ENCODE data around the gene TRIM45.
"Not testable (repeated sequence)": the region's sequence is repeated elsewhere in the genome, so short reads cannot be mapped to it uniquely, and the experiment has no call there.

TRIM45 gene

DNA sequence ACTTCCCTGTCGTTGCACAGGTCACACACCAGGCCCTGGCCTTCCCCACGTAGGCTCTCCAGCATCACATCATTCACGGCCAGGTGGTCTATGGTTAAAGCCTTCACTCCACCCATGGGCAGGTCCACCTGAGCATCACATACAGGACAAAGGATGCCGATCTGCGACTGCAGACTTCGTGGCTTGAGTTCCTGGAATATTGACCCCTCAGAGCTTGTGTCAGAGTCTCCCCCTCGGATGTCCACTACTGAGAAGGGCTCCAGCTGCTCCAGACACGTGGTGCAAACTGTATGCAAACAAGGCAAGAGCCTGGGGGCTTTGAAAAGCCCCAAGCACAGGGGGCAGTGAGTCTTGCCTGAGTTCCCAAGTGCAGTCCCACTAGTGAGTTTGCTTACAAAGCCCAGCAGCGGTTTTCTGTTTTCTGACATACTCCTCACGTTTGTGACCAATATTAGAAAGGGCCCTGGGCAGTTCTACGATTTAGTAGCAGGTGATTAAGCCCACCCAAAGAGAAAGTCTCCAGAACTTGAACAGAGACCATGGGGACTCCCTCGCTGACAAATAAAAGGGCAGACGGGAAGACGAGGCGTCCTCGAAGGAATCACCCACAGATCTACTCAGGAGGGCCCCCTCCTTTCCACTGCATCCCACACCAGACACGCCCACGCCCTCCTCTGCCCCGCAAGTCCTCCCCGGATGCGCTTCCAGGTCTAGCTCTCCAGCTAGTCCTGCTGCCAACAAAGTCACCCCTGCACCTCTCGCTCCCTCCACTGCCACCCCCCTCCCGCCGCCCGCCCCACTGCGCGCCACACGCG is 568 bp downstream of the TRIM45 start:
- Mint-ChIP-seq H3K27ac (no peak overlapping the region), H3K36me3 (ENCODE audit: low read depth) (no peaks in the 10 kb centered on the region), H3K4me1 (ENCODE audit: low read depth) (peaks cover 4% of the 10 kb centered on the region), H3K9me3 (no peaks in the 10 kb centered on the region), H3K4me3 (peak overlapping the region; percentile 80), H3K27me3 (ENCODE audit: low read depth) (peaks cover 16% of the 10 kb centered on the region)

- not testable (repeated sequence) for H3K4me3 Mint-ChIP-seq; H3K36me3 Mint-ChIP-seq (ENCODE audit: low read depth); H3K27ac Mint-ChIP-seq; H3K9me3 Mint-ChIP-seq; H3K4me1 Mint-ChIP-seq (ENCODE audit: low read depth)
- H3K27me3 Mint-ChIP-seq (ENCODE audit: low read depth): peaks cover 16% of the 10 kb centered on the region
Measured at GRCh38 chr1:117119144-117119543, 2.4 kb downstream of the TRIM45 start.

DNA sequence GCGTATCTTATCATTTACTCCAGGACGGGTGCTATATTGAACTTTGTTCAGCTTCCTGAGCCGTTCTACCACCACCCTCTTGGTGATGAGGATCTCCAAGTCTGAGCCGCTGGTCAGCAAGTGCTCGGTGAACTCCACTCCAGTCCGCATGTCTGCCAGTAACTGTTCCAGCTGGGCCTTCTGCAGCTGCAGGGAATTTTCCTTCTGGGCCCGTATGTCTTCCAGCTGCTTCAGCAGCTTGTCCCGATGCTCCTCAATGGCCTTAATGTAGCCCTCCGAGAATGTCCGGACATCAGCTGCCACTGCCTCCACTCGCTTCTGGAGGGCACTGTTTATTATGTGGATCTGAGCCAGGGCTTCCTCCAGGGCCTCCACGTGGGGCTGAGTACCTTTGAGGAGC is 3.4 kb downstream of the TRIM45 start:
- peaks cover 3% of the 10 kb centered on the region for H3K4me1 Mint-ChIP-seq (ENCODE audit: low read depth)
- H3K4me3 Mint-ChIP-seq: no peak overlapping the region
- no peaks in the 10 kb centered on the region for H3K9me3 Mint-ChIP-seq
- H3K27me3 Mint-ChIP-seq (ENCODE audit: low read depth): peaks cover 13% of the 10 kb centered on the region
- H3K27ac Mint-ChIP-seq: no peak overlapping the region
- no peaks in the 10 kb centered on the region for H3K36me3 Mint-ChIP-seq (ENCODE audit: low read depth)

- H3K4me3 Mint-ChIP-seq: no peak overlapping the region
Measured at GRCh38 chr1:117117697-117118096, 3.9 kb downstream of the TRIM45 start.

DNA sequence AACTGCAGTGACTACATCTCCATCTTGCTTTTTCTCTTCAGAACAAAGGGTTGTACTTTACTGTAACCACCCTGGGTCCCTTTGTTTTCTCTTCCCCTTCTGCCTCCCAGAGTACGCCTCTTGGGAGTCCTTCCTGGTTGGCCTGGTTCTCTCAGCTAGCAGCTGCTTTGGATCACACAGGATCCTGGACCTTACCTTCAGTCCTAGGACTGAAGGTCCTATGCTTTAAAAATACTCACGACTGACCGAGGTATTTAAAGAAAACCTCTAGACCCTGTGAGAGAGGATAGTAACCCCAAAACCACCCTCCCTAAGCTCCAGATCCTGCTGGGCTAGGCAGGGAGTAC is 4.8 kb downstream of the TRIM45 start:
- no peaks in the 10 kb centered on the region for H3K9me3 Mint-ChIP-seq
- peaks cover 7% of the 10 kb centered on the region for H3K27me3 Mint-ChIP-seq (ENCODE audit: low read depth)
- no peak overlapping the region for H3K4me3 Mint-ChIP-seq
- H3K27ac Mint-ChIP-seq: no peak overlapping the region
- H3K4me1 Mint-ChIP-seq (ENCODE audit: low read depth): no peaks in the 10 kb centered on the region
- no peaks in the 10 kb centered on the region for H3K36me3 Mint-ChIP-seq (ENCODE audit: low read depth)

More at GRCh38 chr1:117117697-117118096, 3.9 kb downstream of the TRIM45 start:
- Mint-ChIP-seq H3K27me3 (ENCODE audit: low read depth) (peaks cover 9% of the 10 kb centered on the region), H3K27ac (no peak overlapping the region), H3K36me3 (ENCODE audit: low read depth) (no peaks in the 10 kb centered on the region), H3K4me1 (ENCODE audit: low read depth) (peaks cover 1% of the 10 kb centered on the region), H3K9me3 (no peaks in the 10 kb centered on the region)

DNA sequence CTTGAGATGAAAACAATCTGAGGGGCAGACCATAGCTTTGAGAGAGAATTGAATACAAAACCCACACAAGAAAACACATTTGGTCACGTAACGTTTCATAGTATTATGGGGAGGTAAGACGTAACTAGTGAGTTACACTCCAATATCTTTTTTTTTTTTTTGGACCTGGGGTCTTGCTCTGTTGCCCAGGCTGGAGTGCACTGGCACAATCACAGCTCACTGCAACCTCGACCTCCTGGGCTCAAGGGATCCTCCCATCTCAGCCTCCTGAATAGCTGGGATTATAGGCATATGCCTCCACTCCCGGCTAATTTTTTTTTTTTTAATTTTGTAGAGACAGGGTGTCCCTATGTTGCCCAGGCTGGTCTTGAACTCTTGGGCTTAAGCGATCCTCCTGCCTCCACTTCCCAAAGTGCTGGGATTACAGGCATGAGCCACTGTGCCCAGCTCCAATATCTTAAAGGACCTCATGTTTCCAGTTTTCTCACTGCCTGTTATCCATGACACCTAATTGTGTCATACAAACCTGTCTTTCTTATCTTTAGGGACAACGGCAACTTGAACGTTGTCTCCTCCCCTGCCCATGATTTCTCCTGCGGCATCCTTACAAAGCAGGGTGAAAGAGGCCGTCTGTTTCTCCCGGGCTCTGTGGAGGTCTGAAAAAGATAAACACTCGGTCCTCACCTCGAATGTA is 5.3 kb downstream of the TRIM45 start:
- Mint-ChIP-seq H3K4me3 (no peak overlapping the region), H3K4me1 (ENCODE audit: low read depth) (no peaks in the 10 kb centered on the region), H3K27ac (no peak overlapping the region), H3K27me3 (ENCODE audit: low read depth) (peaks cover 7% of the 10 kb centered on the region), H3K36me3 (ENCODE audit: low read depth) (no peaks in the 10 kb centered on the region), H3K9me3 (no peaks in the 10 kb centered on the region)

DNA sequence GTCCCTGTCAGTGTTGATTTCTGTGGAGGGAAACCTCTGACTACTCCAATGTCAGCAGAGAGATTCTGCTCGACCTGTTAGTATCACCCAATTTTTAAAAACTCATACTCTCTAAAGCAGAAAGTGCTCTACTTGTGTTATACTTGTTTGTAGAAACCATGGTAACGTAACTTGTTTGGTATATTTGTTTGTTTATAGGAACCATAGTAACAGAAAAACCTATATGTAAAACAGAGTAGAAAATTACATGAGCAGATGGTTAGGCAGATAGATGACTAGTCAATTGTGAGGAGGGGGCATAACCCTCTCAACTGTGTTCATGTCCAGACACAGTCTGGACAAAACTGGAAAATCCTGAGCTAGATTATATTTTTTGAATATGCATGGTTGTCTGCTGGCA is 6.7 kb downstream of the TRIM45 start:
- Mint-ChIP-seq H3K9me3 (no peaks in the 10 kb centered on the region), H3K36me3 (ENCODE audit: low read depth) (no peaks in the 10 kb centered on the region), H3K4me3 (no peak overlapping the region), H3K27ac (no peak overlapping the region), H3K27me3 (ENCODE audit: low read depth) (no peaks in the 10 kb centered on the region), H3K4me1 (ENCODE audit: low read depth) (peaks cover 2% of the 10 kb centered on the region)

DNA sequence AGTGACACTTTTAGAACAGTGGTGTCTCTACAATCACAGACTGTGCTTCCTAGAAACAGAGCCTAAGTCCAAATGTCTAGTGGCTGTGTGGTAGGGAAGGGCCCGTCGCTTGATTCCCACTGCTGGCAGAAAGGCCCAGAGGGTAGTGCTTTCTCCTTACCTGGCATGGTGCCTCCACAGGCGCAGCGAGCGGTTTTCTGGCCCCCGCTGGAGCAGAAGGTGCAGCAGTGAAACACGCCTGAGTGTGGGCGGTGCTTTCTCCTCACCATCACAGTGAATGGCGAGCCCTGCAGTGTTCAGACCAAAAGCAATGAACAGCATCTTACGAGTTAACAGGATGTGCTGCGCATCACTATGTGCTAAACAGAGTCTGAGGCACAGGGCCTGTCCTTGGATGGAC is 8.3 kb downstream of the TRIM45 start:
- Mint-ChIP-seq H3K4me1 (ENCODE audit: low read depth) (peaks cover 2% of the 10 kb centered on the region), H3K9me3 (no peaks in the 10 kb centered on the region), H3K27me3 (ENCODE audit: low read depth) (no peaks in the 10 kb centered on the region), H3K36me3 (ENCODE audit: low read depth) (no peaks in the 10 kb centered on the region), H3K4me3 (no peak overlapping the region), H3K27ac (no peak overlapping the region)

DNA sequence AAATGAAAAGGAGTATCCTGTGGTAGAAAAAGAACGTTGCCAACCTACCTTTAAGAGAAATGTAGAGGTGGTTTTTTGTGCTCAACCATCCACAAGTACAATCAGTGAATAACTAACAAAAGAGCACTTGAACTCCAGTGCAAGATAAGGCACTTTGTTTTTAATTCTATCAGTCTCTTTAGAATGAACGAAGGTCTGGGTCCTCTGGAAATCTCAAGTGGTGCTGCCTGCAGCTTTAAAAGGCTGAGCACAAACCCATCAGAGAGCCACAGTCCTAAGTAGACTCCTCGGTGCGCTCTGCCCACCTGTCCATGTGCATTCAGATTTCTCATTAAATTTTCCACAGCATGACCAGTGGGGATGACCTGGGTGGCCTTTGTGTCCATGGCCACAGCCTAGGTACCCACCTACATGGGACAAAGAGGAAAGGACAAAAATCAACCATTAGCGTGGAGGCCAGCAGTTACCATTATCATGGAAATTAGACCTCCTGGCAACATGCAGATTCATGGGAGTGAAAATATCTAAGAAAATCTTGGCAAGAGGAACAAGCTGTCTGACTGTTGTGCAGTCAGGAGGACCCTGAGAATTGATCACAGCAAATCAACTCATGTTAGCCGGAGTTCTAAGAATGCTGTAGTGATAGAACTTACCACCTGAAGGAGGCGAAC is 9.4 kb downstream of the TRIM45 start:
- H3K4me3 Mint-ChIP-seq: no peak overlapping the region
- H3K27me3 Mint-ChIP-seq (ENCODE audit: low read depth): no peaks in the 10 kb centered on the region
- no peaks in the 10 kb centered on the region for H3K9me3 Mint-ChIP-seq
- peaks cover 2% of the 10 kb centered on the region for H3K4me1 Mint-ChIP-seq (ENCODE audit: low read depth)
- H3K36me3 Mint-ChIP-seq (ENCODE audit: low read depth): peaks cover 3% of the 10 kb centered on the region
- H3K27ac Mint-ChIP-seq: no peak overlapping the region

- no peaks in the 10 kb centered on the region for H3K27me3 Mint-ChIP-seq (ENCODE audit: low read depth)
- H3K4me1 Mint-ChIP-seq (ENCODE audit: low read depth): peaks cover 2% of the 10 kb centered on the region
- no peak overlapping the region for H3K4me3 Mint-ChIP-seq
- H3K27ac Mint-ChIP-seq: no peak overlapping the region
- H3K9me3 Mint-ChIP-seq: no peaks in the 10 kb centered on the region
- peaks cover 10% of the 10 kb centered on the region for H3K36me3 Mint-ChIP-seq (ENCODE audit: low read depth)
Measured at GRCh38 chr1:117110774-117111173, 10.8 kb downstream of the TRIM45 start.

GRCh38 chr1:117107364-117107763 is 14.2 kb downstream of the TRIM45 start:
- no peaks in the 10 kb centered on the region for H3K9me3 Mint-ChIP-seq
- no peaks in the 10 kb centered on the region for H3K27me3 Mint-ChIP-seq (ENCODE audit: low read depth)
- peaks cover 2% of the 10 kb centered on the region for H3K4me1 Mint-ChIP-seq (ENCODE audit: low read depth)
- H3K36me3 Mint-ChIP-seq (ENCODE audit: low read depth): peaks cover 18% of the 10 kb centered on the region
- H3K4me3 Mint-ChIP-seq: no peak overlapping the region
- no peak overlapping the region for H3K27ac Mint-ChIP-seq

GRCh38 chr1:117106478-117106877 is 15.1 kb downstream of the TRIM45 start:
- H3K27me3 Mint-ChIP-seq (ENCODE audit: low read depth): no peaks in the 10 kb centered on the region
- H3K4me3 Mint-ChIP-seq: no peak overlapping the region
- H3K27ac Mint-ChIP-seq: no peak overlapping the region
- H3K36me3 Mint-ChIP-seq (ENCODE audit: low read depth): peaks cover 22% of the 10 kb centered on the region
- no peaks in the 10 kb centered on the region for H3K9me3 Mint-ChIP-seq
- H3K4me1 Mint-ChIP-seq (ENCODE audit: low read depth): peaks cover 3% of the 10 kb centered on the region

GRCh38 chr1:117105722-117106121 is 15.8 kb downstream of the TRIM45 start:
- no peaks in the 10 kb centered on the region for H3K27me3 Mint-ChIP-seq (ENCODE audit: low read depth)
- no peak overlapping the region for H3K27ac Mint-ChIP-seq
- H3K36me3 Mint-ChIP-seq (ENCODE audit: low read depth): peaks cover 28% of the 10 kb centered on the region
- peaks cover 3% of the 10 kb centered on the region for H3K4me1 Mint-ChIP-seq (ENCODE audit: low read depth)
- H3K9me3 Mint-ChIP-seq: no peaks in the 10 kb centered on the region
- no peak overlapping the region for H3K4me3 Mint-ChIP-seq

DNA sequence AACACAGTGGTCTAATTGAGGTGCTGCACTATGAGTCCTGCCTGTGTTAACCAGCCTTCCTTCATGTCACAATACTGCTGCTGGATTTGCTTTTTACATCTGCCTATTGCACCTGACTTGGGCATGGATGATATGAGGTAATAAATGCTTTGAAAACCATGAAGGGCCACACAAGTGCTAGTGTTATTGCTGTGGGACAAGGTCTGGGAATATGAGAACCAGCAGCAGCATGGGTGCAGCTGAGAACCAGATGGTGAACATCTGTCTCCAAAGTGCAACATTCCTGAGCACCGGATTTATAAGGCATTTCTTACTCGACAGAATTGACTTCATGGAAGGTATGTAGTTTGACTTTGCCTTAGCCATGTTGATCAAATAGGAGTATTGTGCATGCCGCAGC is 16.6 kb downstream of the TRIM45 start:
- Mint-ChIP-seq H3K4me3 (no peak overlapping the region), H3K9me3 (no peaks in the 10 kb centered on the region), H3K36me3 (ENCODE audit: low read depth) (peaks cover 36% of the 10 kb centered on the region), H3K4me1 (ENCODE audit: low read depth) (peaks cover 1% of the 10 kb centered on the region), H3K27me3 (ENCODE audit: low read depth) (no peaks in the 10 kb centered on the region), H3K27ac (no peak overlapping the region)

DNA sequence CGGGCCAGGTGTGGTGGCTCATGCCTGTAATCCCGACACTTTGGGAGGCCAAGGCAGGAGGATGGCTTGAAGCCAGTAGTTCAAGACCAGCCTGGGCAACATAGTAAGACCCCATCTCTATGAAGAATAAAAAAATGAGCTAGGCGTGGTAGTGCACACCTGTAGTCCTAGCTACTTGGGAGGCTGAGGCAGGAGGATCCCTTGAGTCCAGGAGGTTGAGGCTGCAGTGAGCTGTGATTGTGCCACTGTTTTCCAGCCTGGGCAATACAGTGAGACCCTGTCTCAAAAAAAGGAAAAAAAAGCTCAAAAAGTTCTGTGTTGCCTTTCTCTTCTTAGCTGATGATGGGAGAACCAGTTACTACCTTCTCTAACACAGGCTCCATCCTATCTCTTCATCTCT is 19.7 kb downstream of the TRIM45 start:
- H3K4me1 Mint-ChIP-seq (ENCODE audit: low read depth); H3K9me3 Mint-ChIP-seq; H3K27me3 Mint-ChIP-seq (ENCODE audit: low read depth); H3K4me3 Mint-ChIP-seq; H3K27ac Mint-ChIP-seq: not testable (repeated sequence)
- H3K36me3 Mint-ChIP-seq (ENCODE audit: low read depth): peaks cover 49% of the 10 kb centered on the region

Data from T-helper 1 cell treated with Interleukin-12 subunit alpha and Interleukin-12 subunit beta and Interleukin-4 antibody, amounts not matched to agents 30 μg/mL and 1 μg/mL, for 36 hours (primary cell).